ENCODE data around the gene ATAD3B. TPM values are rescaled to one million over a fixed set of nuclear protein-coding genes. Genes with fewer than 3 reads are reported as not detected.

Gene ATAD3B
- total RNA-seq, 2 donors from 2014 or later, result 16.8 to 26.9 TPM

GRCh38 chr1:1432951-1433803 lies 38.4 kb upstream of the ATAD3B start:
- intact Hi-C loops (cut with DNase I), result no loop called here
- Histone ChIP-seq H3K27ac (peak overlapping the region; percentile 96), H3K9me3 (no peaks in the 10 kb centered on the region), H3K36me3 (no peaks in the 10 kb centered on the region), H3K4me1 (replicated peaks) (peaks cover 58% of the 10 kb centered on the region), H3K4me3 (peak overlapping the region in 1 of 2 donors; percentile 65), H3K27me3 (replicated peaks; ENCODE audit: insufficient read depth) (no peaks in the 10 kb centered on the region)
- peak; percentile 73 for TF ChIP-seq POLR2A (IDR thresholded peaks at IDR 0.05)
- TF ChIP-seq POLR2AphosphoS5 (IDR thresholded peaks at IDR 0.05), result peak; percentile 96
- TF ChIP-seq CTCF (IDR thresholded peaks at IDR 0.05), result peak in 1 of 4 experiments; percentile 27
- 30% methylated on average over 33 of the region's 34 CpGs for WGBS
- DNase-seq (ENCODE audit: low spot score), result peak; percentile 97

GRCh38 chr1:1433804-1434130 lies 37.8 kb upstream of the ATAD3B start:
- no peaks in the 10 kb centered on the region for H3K36me3 ChIP-seq
- H3K4me3 ChIP-seq, result peak overlapping the region in 1 of 2 donors; percentile 65
- intact Hi-C loops (cut with DNase I), result no loop called here
- WGBS, result 7% methylated on average over 12 of the region's 12 CpGs
- H3K27ac ChIP-seq, result peak overlapping the region; percentile 96
- no peaks in the 10 kb centered on the region for H3K27me3 ChIP-seq (replicated peaks; ENCODE audit: insufficient read depth)
- TF ChIP-seq POLR2A (IDR thresholded peaks at IDR 0.05) (no peak), POLR2AphosphoS5 (IDR thresholded peaks at IDR 0.05) (no peak), CTCF (IDR thresholded peaks at IDR 0.05) (no peak)
- no peak for DNase-seq (ENCODE audit: low spot score)
- no peaks in the 10 kb centered on the region for H3K9me3 ChIP-seq
- peaks cover 58% of the 10 kb centered on the region for H3K4me1 ChIP-seq (replicated peaks)

- WGBS, result 16% methylated on average over 20 of the region's 32 CpGs
- intact Hi-C loops (cut with DNase I), result no loop called here
- DNase-seq (ENCODE audit: low spot score), result peak; percentile 67
- Histone ChIP-seq H3K4me1 (replicated peaks) (peaks cover 58% of the 10 kb centered on the region), H3K36me3 (no peaks in the 10 kb centered on the region), H3K4me3 (peak overlapping the region in 1 of 2 donors; percentile 65), H3K27me3 (replicated peaks; ENCODE audit: insufficient read depth) (no peaks in the 10 kb centered on the region), H3K9me3 (no peaks in the 10 kb centered on the region), H3K27ac (peak overlapping the region; percentile 96)
- peak; percentile 51 for TF ChIP-seq POLR2AphosphoS5 (IDR thresholded peaks at IDR 0.05)
- TF ChIP-seq POLR2A (IDR thresholded peaks at IDR 0.05), result no peak
These were observed 37.3 kb upstream of the ATAD3B start for GRCh38 chr1:1434131-1434823.

- no peak for TF ChIP-seq POLR2A (IDR thresholded peaks at IDR 0.05)
- no peak for TF ChIP-seq CTCF (IDR thresholded peaks at IDR 0.05)
- no peak for TF ChIP-seq POLR2AphosphoS5 (IDR thresholded peaks at IDR 0.05)
- Histone ChIP-seq H3K27ac (peak overlapping the region; percentile 96), H3K9me3 (no peaks in the 10 kb centered on the region), H3K27me3 (replicated peaks; ENCODE audit: insufficient read depth) (no peaks in the 10 kb centered on the region), H3K4me3 (peak overlapping the region in 1 of 2 donors; percentile 65), H3K4me1 (replicated peaks) (peaks cover 57% of the 10 kb centered on the region), H3K36me3 (no peaks in the 10 kb centered on the region)
- intact Hi-C loops (cut with DNase I), result no loop called here
- DNase-seq (ENCODE audit: low spot score), result no peak
- 40% methylated on average over 4 of the region's 4 CpGs for WGBS
These were observed 36.8 kb upstream of the ATAD3B start for GRCh38 chr1:1434824-1435105.

GRCh38 chr1:1435106-1435903 lies 36.3 kb upstream of the ATAD3B start, which contains the start of gene VWA1:
VWA1 (plus strand) TSS chr1:1435690; CDS start chr1:1435749, 59 bp downstream.
- Histone ChIP-seq H3K27ac (peak within 1 kb of the TSS; percentile 96), H3K27me3 (replicated peaks; ENCODE audit: insufficient read depth) (no peaks in the 10 kb centered on the region), H3K4me1 (replicated peaks) (peaks cover 57% of the 10 kb centered on the region), H3K36me3 (no peaks in the 10 kb centered on the region), H3K4me3 (peak within 1 kb of the TSS; percentile 57 to 65), H3K9me3 (no peaks in the 10 kb centered on the region)
- WGBS, result 21% methylated on average over 28 of the region's 89 CpGs
- DNase-seq (ENCODE audit: low spot score), result peak; percentile 80
- TF ChIP-seq CTCF (IDR thresholded peaks at IDR 0.05) (no peak), POLR2A (IDR thresholded peaks at IDR 0.05) (peak; percentile 81), POLR2AphosphoS5 (IDR thresholded peaks at IDR 0.05) (peak; percentile 8)
- intact Hi-C loops (cut with DNase I), result no loop called here

Measured in prostate gland (tissue), 2 donors.